GM19023 (cell line): Measurements from ENCODE around the gene DPAGT1.
"Not testable (repeated sequence)": the region's sequence is repeated elsewhere in the genome, so short reads cannot be mapped to it uniquely, and the experiment has no call there.

Experiments used
- ATAC-seq: cut with Tn5 transposase; IDR thresholded peaks from one replicate; pipeline ENCODE4 v1.9.1; 2021; ENCODE audit warnings: mild to moderate bottlenecking, moderate library complexity; ENCODE audit not compliant: unreplicated experiment

Gene DPAGT1

GRCh38 chr11:119062779-119063178 lies 38.9 kb downstream of the DPAGT1 start:
- ATAC-seq: no peak

GRCh38 chr11:119061256-119061655 lies 40.4 kb downstream of the DPAGT1 start:
- no peak for ATAC-seq

GRCh38 chr11:119059128-119059527 lies 42.5 kb downstream of the DPAGT1 start:
- not testable (repeated sequence) for ATAC-seq

GRCh38 chr11:119057000-119057769 lies 44.5 kb downstream of the DPAGT1 start, which contains the start of gene HYOU1:
Gene HYOU1, minus strand, starts transcription at chr11:119057205. Its CDS starts 1,045 bp downstream, at chr11:119056160.
- ATAC-seq: peak; percentile 89

GRCh38 chr11:119056421-119056999 lies 45.1 kb downstream of the DPAGT1 start:
- ATAC-seq: peak; percentile 11

- no peak for ATAC-seq
Observed at GRCh38 chr11:119055901-119056300, 45.8 kb downstream of the DPAGT1 start.

GRCh38 chr11:119054418-119054817 lies 47.2 kb downstream of the DPAGT1 start:
- ATAC-seq: no peak

GRCh38 chr11:119052163-119052814 lies 49.4 kb downstream of the DPAGT1 start:
- no peak for ATAC-seq

- ATAC-seq: peak; percentile 59
Observed at GRCh38 chr11:119051440-119052162, 50.1 kb downstream of the DPAGT1 start.

- no peak for ATAC-seq
Observed at GRCh38 chr11:119049081-119049480, 52.6 kb downstream of the DPAGT1 start.

GRCh38 chr11:119048644-119049043 lies 53.0 kb downstream of the DPAGT1 start:
- no peak for ATAC-seq

GRCh38 chr11:119047205-119047604 lies 54.4 kb downstream of the DPAGT1 start:
- no peak for ATAC-seq
